H1 (cell line): Measurements from ENCODE around the gene DPYD. TPM values are rescaled to one million over a fixed set of nuclear protein-coding genes. Genes with fewer than 3 reads are reported as not detected.

Source experiments
- CTCF ChIA-PET: fragments of 300-600 bp; sonication (Branson Sonifier 250); formaldehyde crosslinking; loops from one replicate; lab custom pipeline; 2021; ENCODE audit not compliant: partially characterized antibody; lab: Charles Lee
- POLR2A ChIA-PET: fragments of 300-600 bp; sonication (Branson Sonifier 250); formaldehyde crosslinking; loops from one replicate; lab custom pipeline; 2021; ENCODE audit warnings: inconsistent platforms; ENCODE audit not compliant: partially characterized antibody; lab: Charles Lee
- DNase-seq, 2 experiments: peaks; one replicate each; pipeline versions ENCODE4 v3.0.0 to v3.0.0-alpha.2; 2010 to 2022; ENCODE audit warnings: low spot score in 2 of 2, low read depth in 1 of 2, mixed read lengths in 1 of 2
- FAIRE-seq: peaks from 2 replicates; lab custom pipeline; 2011; peaks lifted over from hg19 to GRCh38; lab: Jason Lieb, UNC
- H2AFZ ChIP-seq: 2 replicates; pipeline ENCODE4 v1.8.1; 2012; ENCODE audit warnings: low read length, inconsistent platforms
- H2AK5ac ChIP-seq: 2 replicates; pipeline ENCODE4 v1.6.1; 2013; ENCODE audit warnings: low read depth, low read length
- H2BK120ac ChIP-seq: replicated peaks from 2 replicates; pipeline ENCODE3; 2013; ENCODE audit warnings: low read depth, low read length, inconsistent platforms
- H2BK12ac ChIP-seq: 2 replicates; pipeline ENCODE4 v1.6.1; 2013; ENCODE audit warnings: low read depth, low read length
- H2BK15ac ChIP-seq: 2 replicates; pipeline ENCODE4 v1.6.1; 2013; ENCODE audit warnings: low read length
- H2BK20ac ChIP-seq: 2 replicates; pipeline ENCODE4 v1.6.1; 2013; ENCODE audit warnings: low read length
- H2BK5ac ChIP-seq: 2 replicates; pipeline ENCODE4 v1.6.1; 2013; ENCODE audit warnings: low read depth, low read length
- H3K14ac ChIP-seq: 2 replicates; pipeline ENCODE4 v1.6.1; 2013; ENCODE audit warnings: inconsistent platforms; ENCODE audit not compliant: insufficient read length
- H3K18ac ChIP-seq: 2 replicates; pipeline ENCODE4 v1.6.1; 2013; ENCODE audit warnings: low read length; ENCODE audit errors: extremely low read depth
- H3K23ac ChIP-seq: 2 replicates; pipeline ENCODE4 v1.6.1; 2013; ENCODE audit warnings: inconsistent platforms; ENCODE audit not compliant: insufficient read length
- H3K23me2 ChIP-seq: 2 replicates; pipeline ENCODE4 v1.6.1; 2013; ENCODE audit warnings: low read depth, low read length
- H3K27ac ChIP-seq: 2 replicates; pipeline ENCODE4 v1.6.1; 2011; ENCODE audit warnings: low read depth, low read length, inconsistent platforms
- H3K27me3 ChIP-seq, 4 experiments: replicated peaks in 1 of 4; 1 replicate in 1 of 4; 2 replicates in 3 of 4; pipeline versions ENCODE4 v1.6.1 to v1.8.1; 2011 to 2013; ENCODE audit warnings: low read length in 3 of 4, mild to moderate bottlenecking in 3 of 4, inconsistent platforms in 2 of 4, mixed read lengths in 2 of 4, moderate library complexity in 1 of 4; ENCODE audit not compliant: control insufficient read depth in 3 of 4, insufficient read depth in 3 of 4; ENCODE audit errors: extremely low read depth in 1 of 4
- H3K36me3 ChIP-seq, 4 experiments: 2 replicates each; pipeline versions ENCODE4 v1.6.1 to v1.8.1; 2011 to 2013; ENCODE audit warnings: mild to moderate bottlenecking in 4 of 4, low read length in 3 of 4, moderate library complexity in 2 of 4, control low read depth in 1 of 4, inconsistent platforms in 1 of 4; ENCODE audit not compliant: insufficient read depth in 4 of 4, control insufficient read depth in 2 of 4
- H3K4ac ChIP-seq: replicated peaks from 2 replicates; pipeline ENCODE3; 2013; ENCODE audit warnings: low read length, low read depth, mixed read lengths, inconsistent platforms; ENCODE audit not compliant: insufficient read length
- H3K4me1 ChIP-seq, 4 experiments: replicated peaks in 1 of 4; 1 replicate in 1 of 4; 2 replicates in 3 of 4; pipeline versions ENCODE4 v1.6.1 to v1.8.1; 2011 to 2013; ENCODE audit warnings: low read length in 3 of 4, inconsistent platforms in 2 of 4, mixed read lengths in 1 of 4; ENCODE audit not compliant: insufficient read depth in 4 of 4, control insufficient read depth in 3 of 4
- H3K4me2 ChIP-seq, 2 experiments: 2 replicates each; pipeline versions ENCODE4 v1.6.1 to v1.8.1; 2011 to 2013; ENCODE audit warnings: low read depth in 2 of 2, low read length in 2 of 2, control low read depth in 1 of 2, inconsistent platforms in 1 of 2, mild to moderate bottlenecking in 1 of 2; ENCODE audit not compliant: insufficient read depth in 1 of 2
- H3K4me3 ChIP-seq, 4 experiments: fragments of 200-600, 300-600 bp in 1 of 4; sonication (generic), shearing (Covaris generic), sonication (Bioruptor Twin) in 1 of 4; 2 replicates each; pipeline versions ENCODE4 v1.5.1 to v1.8.1; 2011 to 2016; ENCODE audit warnings: low read length in 4 of 4, low read depth in 3 of 4, control low read depth in 2 of 4, inconsistent platforms in 2 of 4, mild to moderate bottlenecking in 2 of 4, mixed read lengths in 1 of 4, moderate library complexity in 1 of 4; ENCODE audit not compliant: insufficient read depth in 2 of 4; ENCODE audit errors: extremely low read depth in 1 of 4
- H3K56ac ChIP-seq: replicated peaks from 2 replicates; pipeline ENCODE3; 2013; ENCODE audit warnings: low read depth, mild to moderate bottlenecking, mixed read lengths, low read length, inconsistent platforms; ENCODE audit not compliant: insufficient read length
- H3K79me1 ChIP-seq: 2 replicates; pipeline ENCODE4 v1.6.1; 2013; ENCODE audit warnings: low read depth, low read length, control low read depth
- H3K79me2 ChIP-seq, 2 experiments: 2 replicates each; pipeline versions ENCODE4 v1.6.1 to v1.8.1; 2012 to 2013; ENCODE audit warnings: low read length in 2 of 2, mild to moderate bottlenecking in 2 of 2, inconsistent platforms in 1 of 2; ENCODE audit not compliant: insufficient read depth in 2 of 2, control insufficient read depth in 1 of 2
- H3K9ac ChIP-seq, 4 experiments: replicated peaks in 1 of 4; 1 replicate in 1 of 4; 2 replicates in 3 of 4; pipeline versions ENCODE4 v1.6.1 to v1.8.1; 2011 to 2013; ENCODE audit warnings: low read depth in 3 of 4, low read length in 3 of 4, control low read depth in 2 of 4, mild to moderate bottlenecking in 2 of 4, moderate library complexity in 2 of 4, inconsistent platforms in 1 of 4; ENCODE audit errors: extremely low read depth in 1 of 4
- H3K9me3 ChIP-seq, 2 experiments: 2 replicates each; pipeline versions ENCODE4 v1.6.1 to v1.8.1; 2012 to 2013; ENCODE audit warnings: mild to moderate bottlenecking in 2 of 2, moderate library complexity in 2 of 2, control low read depth in 1 of 2, inconsistent platforms in 1 of 2, low read depth in 1 of 2, low read length in 1 of 2, mixed read lengths in 1 of 2; ENCODE audit not compliant: insufficient read depth in 2 of 2
- H4K20me1 ChIP-seq, 2 experiments: replicated peaks in 1 of 2; 2 replicates each; pipeline versions ENCODE3 to v1.8.1; 2011 to 2013; ENCODE audit warnings: inconsistent platforms in 2 of 2, low read length in 2 of 2, mild to moderate bottlenecking in 1 of 2; ENCODE audit not compliant: insufficient read depth in 2 of 2, control insufficient read depth in 1 of 2
- H4K5ac ChIP-seq: 2 replicates; pipeline ENCODE4 v1.6.1; 2013; ENCODE audit warnings: low read length, low read depth, mixed read lengths, inconsistent platforms; ENCODE audit not compliant: insufficient read length
- H4K8ac ChIP-seq: 2 replicates; pipeline ENCODE4 v1.8.0; 2013; ENCODE audit warnings: mild to moderate bottlenecking, moderate library complexity, low read length, inconsistent platforms; ENCODE audit not compliant: insufficient read depth; ENCODE audit errors: extremely low read depth
- H4K91ac ChIP-seq: replicated peaks from 2 replicates; pipeline ENCODE3; 2013; ENCODE audit warnings: low read length, mixed read lengths, inconsistent platforms; ENCODE audit not compliant: insufficient read length
- BCL11A ChIP-seq, 2 experiments: IDR thresholded peaks; one replicate each; pipeline ENCODE4 v1.6.1; 2011; ENCODE audit warnings: low read depth in 2 of 2, low read length in 2 of 2, mild to moderate bottlenecking in 2 of 2
- CEBPB ChIP-seq: IDR thresholded peaks from 2 replicates; pipeline ENCODE4 v1.6.1; 2012; ENCODE audit warnings: low read depth, low read length
- EGR1 ChIP-seq: IDR thresholded peaks from 2 replicates; pipeline ENCODE4 v1.6.1; 2011; ENCODE audit warnings: low read depth, low read length, borderline replicate concordance
- EZH2 ChIP-seq: fragments of 200-600 bp; sonication (generic); IDR thresholded peaks from 2 replicates; pipeline ENCODE4 v1.7.1; 2012; ENCODE audit warnings: low read depth, mild to moderate bottlenecking, moderate library complexity, low read length, inconsistent platforms; ENCODE audit not compliant: severe bottlenecking
- KDM4A ChIP-seq: IDR thresholded peaks from one replicate; pipeline ENCODE4 v1.7.1; 2012; ENCODE audit warnings: low read depth, mild to moderate bottlenecking, moderate library complexity, low read length, inconsistent platforms; ENCODE audit not compliant: severe bottlenecking
- SIRT6 ChIP-seq: IDR thresholded peaks from one replicate; pipeline ENCODE4 v1.7.1; 2012; ENCODE audit warnings: low read length, inconsistent platforms
- SP4 ChIP-seq: IDR thresholded peaks from 2 replicates; pipeline ENCODE4 v1.6.1; 2012; ENCODE audit warnings: low read length, inconsistent platforms
- TAF1 ChIP-seq: IDR thresholded peaks from 2 replicates; pipeline ENCODE4 v1.6.1; 2011; ENCODE audit warnings: mild to moderate bottlenecking, low read depth, low read length
- WGBS, 2 experiments: shearing (Covaris generic) in 1 of 2; methylation state at CpG; one replicate each; pipeline versions ENCODE4 v1.1.6 to v1.1.7; 2013 to 2015; ENCODE audit warnings: low lambda C conversion rate in 2 of 2, mixed read lengths in 2 of 2, inconsistent platforms in 1 of 2, low coverage in 1 of 2, missing lambda C conversion rate in 1 of 2; ENCODE audit not compliant: insufficient replicate concordance in 2 of 2, insufficient coverage in 1 of 2, insufficient read length in 1 of 2; ENCODE audit errors: extremely low coverage in 1 of 2, missing lambda C conversion rate in 1 of 2; 5-methylcytosine and 5-hydroxymethylcytosine counted together
- polyA plus RNA-seq, 7 experiments: library from polyadenylated mRNA; depleted of rRNA in 3 of 7; stranded (reverse) in 5 of 7; unstranded in 2 of 7; fragments of >200 nt in 5 of 7; fragments of 200-250 nt in 2 of 7; gene quantifications; 1 replicate in 5 of 7; 2 replicates in 1 of 7; 4 replicates in 1 of 7; pipeline versions ENCODE4 v1.2.1 to v1.2.3, GENCODE V29; 2011 to 2013; ENCODE audit warnings: missing spikeins in 2 of 7, mixed read lengths in 2 of 7
- total RNA-seq: library from RNA; stranded (reverse); fragmentation: NEBNext Ultra II Directional; extraction: Animal tissue kit (Norgen Biotek cat#: 25700); gene quantifications from 2 replicates; pipeline ENCODE4 v1.2.1, GENCODE V29; 2021

The DPYD gene
- total and polyA plus RNA-seq, 2 of the 8 experiments (the other 6 are each of a cell fraction or from before 2014, with no cell fraction given): 0.29 to 0.73 TPM

DNA sequence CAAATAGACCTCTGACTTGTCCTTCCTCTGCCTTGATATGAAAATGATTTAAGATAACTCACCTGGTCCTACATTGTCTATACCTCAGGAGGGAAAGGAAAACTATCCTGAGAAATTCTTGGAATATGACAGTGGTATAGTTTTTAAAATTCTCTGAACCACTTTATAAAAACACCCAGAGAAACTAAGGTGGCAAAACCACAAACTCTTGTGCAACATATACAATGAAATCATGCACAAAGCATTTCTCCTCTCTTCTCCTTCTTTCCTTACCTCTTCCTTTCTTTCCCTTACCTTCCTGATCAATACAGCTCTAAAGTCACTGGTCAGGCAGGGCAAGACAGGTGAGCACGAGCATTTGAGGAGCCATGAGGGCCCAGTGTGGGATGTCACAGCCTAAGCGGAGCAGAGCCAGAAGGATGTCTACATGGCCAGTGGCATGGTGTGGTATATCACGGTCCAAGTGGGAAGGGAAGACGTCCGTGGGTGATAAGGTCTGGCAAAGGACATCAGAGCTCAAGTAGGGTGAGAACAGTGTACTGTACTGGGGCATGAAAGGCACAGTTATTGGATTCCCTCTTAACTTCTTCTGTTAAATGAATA lies 543.3 kb downstream of the DPYD start:
- Histone ChIP-seq H2BK120ac (no peak overlapping the region), H2BK15ac (no peak overlapping the region), H2BK5ac (no peak overlapping the region), H2AK5ac (no peak overlapping the region), H3K79me2 (no peaks in the 10 kb centered on the region), H3K36me3 (no peaks in the 10 kb centered on the region), H3K4me3 (no peak overlapping the region), H3K14ac (peak overlapping the region; percentile 93), H2BK12ac (no peak overlapping the region), H4K20me1 (no peaks in the 10 kb centered on the region), H4K5ac (no peak overlapping the region), H4K91ac (no peak overlapping the region), H3K4ac (no peak overlapping the region), H2AFZ (no peak overlapping the region), H3K4me2 (no peak overlapping the region), H3K56ac (no peak overlapping the region), H2BK20ac (no peak overlapping the region), H3K27me3 (no peaks in the 10 kb centered on the region), H3K18ac (no peak overlapping the region), H3K79me1 (no peaks in the 10 kb centered on the region), H3K4me1 (no peaks in the 10 kb centered on the region), H3K9ac (no peak overlapping the region), H3K9me3 (no peaks in the 10 kb centered on the region), H3K27ac (no peak overlapping the region), H3K23me2 (no peaks in the 10 kb centered on the region), H4K8ac (no peak overlapping the region), H3K23ac (no peak overlapping the region)
- WGBS, 2 experiments: 91% methylated on average over 5 of the region's 5 CpGs; no CpG with 5 or more reads in 1 of the 2 experiments
- ChIA-PET CTCF (interaction anchor here (1.0 kb wide), 1 partner anchor 9 kb away, joined by 4 read pairs; no protein-coding TSS in a partner anchor), POLR2A (no interaction called here)
- no peak for FAIRE-seq
- no peak for DNase-seq
- TF ChIP-seq BCL11A (IDR thresholded peaks at IDR 0.05; ENCODE audit: low read depth in 2 of 2, low read length in 2 of 2) (no peak), KDM4A (no peak), TAF1 (no peak), EGR1 (no peak), SP4 (no peak), SIRT6 (no peak), EZH2 (no peak), CEBPB (no peak)
